IMR-90 (cell line): ENCODE measurements around the gene BCL2. TPM values are rescaled to one million over a fixed set of nuclear protein-coding genes. Genes with fewer than 3 reads are reported as not detected.

Source experiments
- ATAC-seq: fragments of 200-7000 bp; cut with Tn5 transposase; 2 replicates; pipeline ENCODE4 v1.9.1; 2020; ENCODE audit warnings: low read depth, mild to moderate bottlenecking, moderate library complexity
- BruUV-seq: library from RNA; stranded (reverse); fragments of 400-500 nt; replicated peaks from 2 replicates; lab custom pipeline; 2021; lab: Mats Ljungman, UMichigan
- CTCF ChIA-PET: fragments of 300-600 bp; formaldehyde crosslinking; extraction: SDS; loops from one replicate; lab custom pipeline; 2021; ENCODE audit warnings: antibody characterized with exemption; lab: Yijun Ruan, JAX
- POLR2A ChIA-PET: fragments of 300-600 bp; sonication (Branson Sonifier 250); formaldehyde crosslinking; loops from one replicate; lab custom pipeline; 2022; ENCODE audit warnings: antibody characterized with exemption; ENCODE audit not compliant: unreplicated experiment; lab: Charles Lee
- DNase-seq: peaks from one replicate; pipeline ENCODE4 v3.0.0; 2013
- H2AFZ ChIP-seq: replicated peaks from 2 replicates; pipeline ENCODE3; 2013; ENCODE audit warnings: low read length, mild to moderate bottlenecking; ENCODE audit not compliant: poor library complexity
- H2AK5ac ChIP-seq: 2 replicates; pipeline ENCODE4 v1.6.1; 2013; ENCODE audit warnings: low read depth, low read length, inconsistent platforms
- H2AK9ac ChIP-seq: replicated peaks from 2 replicates; pipeline ENCODE3; 2013; ENCODE audit warnings: mild to moderate bottlenecking, low read depth, low read length, moderate library complexity; ENCODE audit not compliant: poor library complexity
- H2BK120ac ChIP-seq: 2 replicates; pipeline ENCODE4 v1.6.1; 2013; ENCODE audit warnings: low read depth, low read length, inconsistent platforms
- H2BK15ac ChIP-seq: 3 replicates; pipeline ENCODE4 v1.6.1; 2013; ENCODE audit warnings: low read depth, low read length, inconsistent platforms
- H2BK20ac ChIP-seq: 2 replicates; pipeline ENCODE4 v1.6.1; 2013; ENCODE audit warnings: low read depth, mild to moderate bottlenecking, inconsistent platforms, low read length, moderate library complexity
- H2BK5ac ChIP-seq: 2 replicates; pipeline ENCODE4 v1.6.1; 2013; ENCODE audit warnings: mild to moderate bottlenecking, low read depth, low read length, inconsistent platforms; ENCODE audit not compliant: poor library complexity, severe bottlenecking
- H3K14ac ChIP-seq: replicated peaks from 2 replicates; pipeline ENCODE4 v1.6.1; 2013; ENCODE audit warnings: low read depth, low read length, inconsistent platforms
- H3K18ac ChIP-seq: 2 replicates; pipeline ENCODE4 v1.6.1; 2013; ENCODE audit warnings: low read depth, low read length, control low read depth
- H3K23ac ChIP-seq: 2 replicates; pipeline ENCODE4 v1.6.1; 2013; ENCODE audit warnings: low read depth, low read length, inconsistent platforms
- H3K27ac ChIP-seq: 2 replicates; pipeline ENCODE4 v1.5.1; 2013; ENCODE audit warnings: mild to moderate bottlenecking, control low read depth, low read length; ENCODE audit not compliant: insufficient read depth
- H3K27me3 ChIP-seq: 2 replicates; pipeline ENCODE4 v1.6.1; 2013; ENCODE audit warnings: low read length; ENCODE audit not compliant: control insufficient read depth, insufficient read depth
- H3K36me3 ChIP-seq: 2 replicates; pipeline ENCODE4 v1.6.1; 2013; ENCODE audit warnings: low read length, mixed read lengths; ENCODE audit not compliant: control insufficient read depth, insufficient read depth
- H3K4ac ChIP-seq: 2 replicates; pipeline ENCODE4 v1.6.1; 2013; ENCODE audit warnings: low read depth, low read length, inconsistent platforms
- H3K4me1 ChIP-seq: 2 replicates; pipeline ENCODE4 v1.6.1; 2013; ENCODE audit warnings: low read length, mixed read lengths; ENCODE audit not compliant: control insufficient read depth, insufficient read depth
- H3K4me2 ChIP-seq: 2 replicates; pipeline ENCODE4 v1.6.1; 2013; ENCODE audit warnings: low read depth, mild to moderate bottlenecking, control low read depth, low read length, moderate library complexity
- H3K4me3 ChIP-seq: 2 replicates; pipeline ENCODE4 v1.5.1; 2013; ENCODE audit warnings: low read depth, mild to moderate bottlenecking, control low read depth, low read length, moderate library complexity; ENCODE audit not compliant: insufficient read depth
- H3K56ac ChIP-seq: 2 replicates; pipeline ENCODE4 v1.6.1; 2013; ENCODE audit warnings: low read length, inconsistent platforms; ENCODE audit not compliant: insufficient read depth; ENCODE audit errors: extremely low read depth
- H3K79me1 ChIP-seq, 2 experiments: 2 replicates each; pipeline ENCODE4 v1.6.1; 2013; ENCODE audit warnings: low read length in 2 of 2, inconsistent platforms in 1 of 2, low read depth in 1 of 2
- H3K9ac ChIP-seq: 2 replicates; pipeline ENCODE4 v1.6.1; 2013; ENCODE audit warnings: low read depth, low read length, control low read depth
- H3K9me1 ChIP-seq: 2 replicates; pipeline ENCODE4 v1.6.1; 2013; ENCODE audit warnings: low read length, inconsistent platforms; ENCODE audit not compliant: insufficient read depth
- H3K9me3 ChIP-seq: 2 replicates; pipeline ENCODE4 v1.6.1; 2013; ENCODE audit warnings: low read length; ENCODE audit not compliant: control insufficient read depth, insufficient read depth
- H4K20me1 ChIP-seq: 2 replicates; pipeline ENCODE4 v1.6.1; 2013; ENCODE audit warnings: low read length, inconsistent platforms; ENCODE audit not compliant: insufficient read depth
- H4K5ac ChIP-seq: 2 replicates; pipeline ENCODE4 v1.6.1; 2013; ENCODE audit warnings: mild to moderate bottlenecking, low read depth, low read length, control low read depth
- H4K8ac ChIP-seq, 2 experiments: 2 replicates each; pipeline ENCODE4 v1.6.1; 2013; ENCODE audit warnings: low read depth in 2 of 2, low read length in 2 of 2, control low read depth in 1 of 2, inconsistent platforms in 1 of 2
- H4K91ac ChIP-seq: 2 replicates; pipeline ENCODE4 v1.6.1; 2013; ENCODE audit warnings: low read depth, low read length, inconsistent platforms; ENCODE audit not compliant: insufficient read depth
- CEBPB ChIP-seq: IDR thresholded peaks from 2 replicates; pipeline ENCODE4 v1.6.1; 2012; ENCODE audit warnings: low read depth, low read length, improper control_type of control experiment
- RFX5 ChIP-seq: IDR thresholded peaks from 2 replicates; pipeline ENCODE4 v1.8.0; 2012; ENCODE audit warnings: low read depth, mild to moderate bottlenecking, low read length, moderate library complexity
- USF2 ChIP-seq: fragments of 150-350 bp; IDR thresholded peaks from 2 replicates; pipeline ENCODE4 v1.6.1; 2017; ENCODE audit warnings: mild to moderate bottlenecking, antibody characterized with exemption, low read length, low read depth
- WGBS, 2 experiments: methylation state at CpG; one replicate each; pipeline versions ENCODE4 v1.1.5 to v1.1.7; 2013; ENCODE audit warnings: missing lambda C conversion rate in 2 of 2; ENCODE audit not compliant: insufficient read length in 1 of 2; ENCODE audit errors: extremely low coverage in 2 of 2; 5-methylcytosine and 5-hydroxymethylcytosine counted together
- dilution Hi-C: fragments of 300-500 bp; cut with HindIII; formaldehyde crosslinking; loops from one replicate; pipeline ENCODE4 v1.14.3; 2018; ENCODE audit warnings: low sequenced_read_pairs; ENCODE audit not compliant: unreplicated experiment
- in situ Hi-C: fragments of 300-500 bp; cut with MboI; formaldehyde crosslinking; loops from 3 replicates; pipeline ENCODE4 v1.14.3; 2019; ENCODE audit warnings: low sequenced_read_pairs, inconsistent platforms, mixed read lengths
- intact Hi-C: fragments of 100-400 bp; cut with micrococcal nuclease; formaldehyde crosslinking; loops from 2 replicates; pipeline ENCODE4 v1.10.0; 2022
- polyA plus RNA-seq, 3 experiments: library from polyadenylated mRNA; depleted of rRNA; stranded (reverse); fragments of >200 nt; gene quantifications; 2 replicates each; pipeline ENCODE4 v1.2.3, GENCODE V29; 2012; ENCODE audit warnings: low replicate concordance in 1 of 3
- total RNA-seq: library from RNA; depleted of rRNA; stranded (reverse); fragments of >200 nt; gene quantifications from 2 replicates; pipeline ENCODE4 v1.2.3, GENCODE V29; 2012

The BCL2 gene
- total and polyA plus RNA-seq, 2 of the 4 experiments (the other 2 are of a cell fraction): 0.24 to 0.54 TPM

GRCh38 chr18:63302636-63303405 lies 16.7 kb downstream of the BCL2 start:
- DNase-seq: no peak
- no peak for ATAC-seq
- ChIA-PET CTCF (no interaction called here), POLR2A (no interaction called here)
- Histone ChIP-seq H2BK15ac (no peak overlapping the region), H2AK9ac (no peak overlapping the region), H3K56ac (no peak overlapping the region), H3K14ac (no peak overlapping the region), H4K20me1 (no peaks in the 10 kb centered on the region), H4K5ac (no peak overlapping the region), H3K4me2 (no peak overlapping the region), H3K79me1 (no peaks in the 10 kb centered on the region), H4K91ac (no peak overlapping the region), H4K8ac (no peak overlapping the region), H3K9me3 (no peaks in the 10 kb centered on the region), H3K23ac (no peak overlapping the region), H3K27ac (no peak overlapping the region), H3K27me3 (peaks cover 3% of the 10 kb centered on the region; the same call in 1 of the 2 replicates), H2AFZ (no peak overlapping the region), H2BK120ac (no peak overlapping the region), H3K18ac (no peak overlapping the region), H3K4me1 (no peaks in the 10 kb centered on the region; the same call in 1 of the 2 replicates), H3K9ac (no peak overlapping the region), H2BK5ac (no peak overlapping the region), H3K9me1 (no peaks in the 10 kb centered on the region; the same call in 1 of the 2 replicates), H2BK20ac (no peak overlapping the region), H3K36me3 (no peaks in the 10 kb centered on the region), H3K4ac (no peak overlapping the region), H3K4me3 (no peak overlapping the region), H2AK5ac (no peak overlapping the region)
- no CpG with 5 or more reads among the region's 5 CpGs for WGBS, 2 experiments
- no peak for TF ChIP-seq RFX5
- no peak for TF ChIP-seq USF2
- TF ChIP-seq CEBPB: no peak
- intact Hi-C loops: no loop called here
- no TSS peak for BruUV-seq
- dilution Hi-C loops: no loop called here
- in situ Hi-C loops: no loop called here
